Umbilical cord (tissue), 2 donors: ENCODE measurements around the gene C6orf89. TPM values are rescaled to one million over a fixed set of nuclear protein-coding genes. Genes with fewer than 3 reads are reported as not detected.
"Not testable (repeated sequence)": the region's sequence is repeated elsewhere in the genome, so short reads cannot be mapped to it uniquely, and the experiment has no call there.

ENCODE experiments used
- DNase-seq: peaks from one replicate; pipeline ENCODE4 v3.0.0-alpha.2; 2015; ENCODE audit warnings: low spot score
- total RNA-seq: library from RNA; depleted of rRNA; stranded (reverse); fragments of >200 nt; gene quantifications from one replicate; pipeline ENCODE4 v1.2.3, GENCODE V29; 2014; ENCODE audit warnings: low replicate concordance; ENCODE audit not compliant: insufficient read depth

Gene C6orf89
- total RNA-seq, 1 donor from 2014 or later: 40.2 TPM

GRCh38 chr6:36947570-36948351 lies 62.0 kb downstream of the C6orf89 start:
- no peak for DNase-seq

- not testable (repeated sequence) for DNase-seq
Observed at GRCh38 chr6:36949076-36949475, 63.3 kb downstream of the C6orf89 start.

GRCh38 chr6:36949636-36950035 lies 63.9 kb downstream of the C6orf89 start:
- no peak for DNase-seq

- no peak for DNase-seq
Observed at GRCh38 chr6:36953931-36954261, 68.1 kb downstream of the C6orf89 start.

- DNase-seq: peak; percentile 23
Observed at GRCh38 chr6:36954262-36954931, 68.6 kb downstream of the C6orf89 start, which contains the start of gene PI16. Gene PI16 (plus strand): TSS chr6:36954738. CDS start chr6:36954761, 23 bp downstream.

- DNase-seq: peak; percentile 34
Observed at GRCh38 chr6:36955136-36955535, 69.4 kb downstream of the C6orf89 start.

GRCh38 chr6:36955671-36956445 lies 70.1 kb downstream of the C6orf89 start:
- peak; percentile 79 for DNase-seq

- DNase-seq: no peak
Observed at GRCh38 chr6:36956446-36956820, 70.7 kb downstream of the C6orf89 start.

GRCh38 chr6:36957773-36958271 lies 72.1 kb downstream of the C6orf89 start:
- no peak for DNase-seq

GRCh38 chr6:36958775-36959554 lies 73.2 kb downstream of the C6orf89 start:
- DNase-seq: no peak

- DNase-seq: no peak
Observed at GRCh38 chr6:36959555-36960250, 74.0 kb downstream of the C6orf89 start.

- no peak for DNase-seq
Observed at GRCh38 chr6:36961441-36962435, 76.0 kb downstream of the C6orf89 start.

- peak; percentile 74 for DNase-seq
Observed at GRCh38 chr6:36962874-36963273, 77.1 kb downstream of the C6orf89 start.

- no peak for DNase-seq
Observed at GRCh38 chr6:36963451-36964290, 77.9 kb downstream of the C6orf89 start.

- no peak for DNase-seq
Observed at GRCh38 chr6:36964349-36964748, 78.6 kb downstream of the C6orf89 start.

GRCh38 chr6:36964908-36965307 lies 79.2 kb downstream of the C6orf89 start:
- DNase-seq: no peak

- DNase-seq: no peak
Observed at GRCh38 chr6:36967301-36967700, 81.5 kb downstream of the C6orf89 start.

GRCh38 chr6:36967757-36968156 lies 82.0 kb downstream of the C6orf89 start:
- DNase-seq: no peak
